ENCODE data around the gene NRXN3.

The NRXN3 gene

DNA sequence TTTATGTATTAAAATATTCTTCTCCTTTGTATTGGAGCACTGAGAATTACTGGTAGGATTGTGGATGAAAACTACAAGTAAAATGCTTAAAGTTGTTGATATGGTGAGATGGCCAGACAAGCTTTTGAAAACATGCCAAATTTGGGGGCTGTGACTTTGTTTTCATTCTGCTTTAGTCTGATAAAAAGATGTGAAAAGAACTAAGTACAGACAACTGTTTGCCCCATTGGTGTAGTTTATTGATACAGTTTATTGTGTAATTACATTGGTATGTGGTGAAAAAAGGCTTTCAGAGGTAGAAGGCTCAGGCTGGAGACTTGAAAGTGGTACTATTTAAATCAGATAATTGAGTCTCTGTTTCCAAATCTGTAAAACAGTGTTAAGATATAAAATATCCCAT, 1294.3 kb downstream of the NRXN3 start:
- DNase-seq = no peak

GRCh38 chr14:79465651-79466050, 1295.5 kb downstream of the NRXN3 start:
- no peak for DNase-seq

DNA sequence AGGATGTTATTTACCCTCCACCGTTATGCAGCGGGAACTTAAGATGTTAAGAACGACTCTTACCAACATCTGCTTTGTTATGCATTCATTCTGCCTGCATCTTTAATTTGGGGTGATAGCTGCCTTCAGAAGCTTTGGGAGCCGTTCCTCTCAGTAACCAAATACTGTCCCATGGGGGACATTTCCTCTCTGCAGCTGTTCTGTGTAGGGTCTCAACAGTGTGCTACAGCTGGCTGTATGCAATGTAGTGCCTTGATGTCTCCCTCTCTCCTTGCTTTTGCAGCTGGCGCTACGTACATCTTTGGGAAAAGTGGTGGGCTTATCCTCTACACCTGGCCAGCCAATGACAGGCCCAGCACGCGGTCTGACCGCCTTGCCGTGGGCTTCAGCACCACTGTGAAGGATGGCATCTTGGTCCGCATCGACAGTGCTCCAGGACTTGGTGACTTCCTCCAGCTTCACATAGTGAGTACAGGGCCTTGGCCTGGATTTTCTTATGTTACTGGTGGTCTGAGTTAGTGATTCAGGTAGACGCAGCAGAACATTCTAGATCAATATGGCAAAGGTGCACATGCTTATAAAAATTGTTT, 1296.9 kb downstream of the NRXN3 start:
- DNase-seq = no peak

GRCh38 chr14:79467835-79468234, 1297.7 kb downstream of the NRXN3 start:
- DNase-seq = no peak

- DNase-seq = no peak
Measured at GRCh38 chr14:79468486-79468885, 1298.3 kb downstream of the NRXN3 start.

- no peak for DNase-seq
Measured at GRCh38 chr14:79473651-79474050, 1303.5 kb downstream of the NRXN3 start.

GRCh38 chr14:79475887-79476532, 1305.8 kb downstream of the NRXN3 start:
- no peak for DNase-seq

DNA sequence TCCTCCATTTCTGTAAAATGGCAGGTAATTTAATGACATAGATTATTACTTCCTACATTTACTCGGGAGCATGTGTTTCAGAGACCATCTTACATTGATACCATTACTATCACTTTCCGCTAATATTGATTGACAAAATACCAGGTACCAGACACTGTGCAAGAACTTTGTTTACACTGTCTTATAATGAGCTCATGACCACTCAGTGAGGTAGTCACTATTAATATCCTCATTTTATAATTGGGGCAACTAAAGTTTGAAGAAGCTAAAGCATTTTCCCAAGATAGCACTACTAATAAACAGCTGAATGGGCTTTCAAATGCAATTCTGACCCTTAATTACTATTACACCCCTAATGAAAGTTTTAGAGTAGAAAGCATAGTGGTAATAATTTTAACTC, 1306.4 kb downstream of the NRXN3 start:
- DNase-seq = no peak

DNA sequence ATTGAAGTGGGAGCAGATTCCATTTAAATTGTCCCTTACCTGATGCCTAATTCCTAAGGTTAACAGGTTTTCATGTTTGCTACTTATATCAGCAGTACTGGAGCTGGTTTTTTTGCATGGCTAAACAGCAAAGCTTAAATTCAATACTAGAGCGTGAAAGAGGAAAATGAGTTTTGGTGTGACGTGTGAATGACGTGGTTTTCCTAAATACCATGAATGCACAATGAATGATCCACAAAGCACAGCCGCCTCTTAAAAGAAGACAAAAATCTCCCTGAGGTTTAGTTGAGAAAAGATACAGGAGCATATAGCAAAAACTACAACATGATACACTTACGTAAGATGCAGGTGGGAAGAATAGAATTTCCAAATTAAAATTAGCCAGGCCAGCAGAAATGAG, 1310.0 kb downstream of the NRXN3 start:
- DNase-seq = no peak

DNA sequence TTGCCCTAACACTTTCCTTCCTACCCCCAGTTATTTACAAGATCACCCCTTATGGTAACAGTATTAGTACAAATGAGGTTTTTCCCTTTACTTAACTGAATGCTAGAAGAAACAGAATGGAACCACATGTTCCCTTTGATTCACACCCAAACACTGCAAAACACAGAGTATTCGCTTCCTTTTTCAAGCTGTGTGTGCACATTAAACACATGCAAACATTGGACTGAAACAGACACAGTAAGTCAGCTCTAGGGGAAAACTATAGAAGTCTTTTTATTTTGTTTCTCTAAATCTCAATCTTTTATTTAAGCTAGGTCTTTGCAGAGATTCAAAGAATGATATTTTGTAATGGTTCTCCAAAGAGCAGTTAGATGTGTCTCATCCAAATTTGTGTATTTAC, 1312.7 kb downstream of the NRXN3 start:
- DNase-seq = no peak

GRCh38 chr14:79483477-79484388, 1313.6 kb downstream of the NRXN3 start:
- DNase-seq = no peak

GRCh38 chr14:79487632-79488031, 1317.5 kb downstream of the NRXN3 start:
- no peak for DNase-seq

GRCh38 chr14:79491161-79491560, 1321.0 kb downstream of the NRXN3 start:
- no peak for DNase-seq

DNA sequence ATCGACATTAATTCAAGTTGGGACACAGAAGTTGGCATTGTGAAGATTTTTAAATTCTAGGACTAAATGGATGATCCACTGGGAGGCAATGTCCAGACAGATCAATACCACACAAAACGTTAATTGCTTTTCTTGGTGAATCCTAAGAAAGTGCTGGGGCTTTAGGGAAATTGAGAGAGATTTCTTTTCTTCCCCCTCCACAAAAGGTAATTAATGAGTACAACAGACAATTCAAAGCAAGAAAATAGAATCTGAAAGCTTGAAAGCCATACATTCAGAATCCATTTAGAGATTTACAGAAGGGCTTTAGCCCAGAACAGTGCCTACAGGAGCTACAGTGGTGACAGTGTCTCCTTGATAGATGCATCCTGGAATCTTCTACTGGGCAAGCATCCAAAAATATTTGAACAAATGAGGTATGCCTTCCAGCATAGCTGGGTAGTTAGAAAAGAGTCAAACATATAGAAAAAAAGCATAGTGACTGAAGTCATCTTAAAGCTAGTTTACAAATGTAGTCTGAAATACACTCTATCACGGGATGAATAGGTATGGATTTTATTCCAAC, 1323.0 kb downstream of the NRXN3 start:
- DNase-seq = no peak

DNA sequence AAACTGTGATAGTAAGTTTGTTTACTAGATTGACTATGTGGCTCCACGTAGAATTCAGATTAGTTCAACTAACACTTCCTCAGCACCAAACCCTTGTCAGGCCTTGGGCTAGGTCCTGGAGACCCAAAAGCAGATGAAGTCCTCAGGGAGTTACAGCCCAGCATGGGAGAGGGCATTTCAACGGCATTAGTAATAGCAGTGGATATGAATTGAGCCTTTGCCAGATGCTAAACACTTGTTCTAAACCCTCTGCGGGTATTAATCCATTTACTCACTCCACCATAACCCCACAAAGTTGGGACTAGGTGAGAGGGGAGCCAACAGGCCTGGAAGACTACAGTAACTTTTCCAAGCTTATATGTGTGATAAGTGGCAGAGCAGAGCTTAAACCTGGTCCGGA, 1326.5 kb downstream of the NRXN3 start:
- no peak for DNase-seq

DNA sequence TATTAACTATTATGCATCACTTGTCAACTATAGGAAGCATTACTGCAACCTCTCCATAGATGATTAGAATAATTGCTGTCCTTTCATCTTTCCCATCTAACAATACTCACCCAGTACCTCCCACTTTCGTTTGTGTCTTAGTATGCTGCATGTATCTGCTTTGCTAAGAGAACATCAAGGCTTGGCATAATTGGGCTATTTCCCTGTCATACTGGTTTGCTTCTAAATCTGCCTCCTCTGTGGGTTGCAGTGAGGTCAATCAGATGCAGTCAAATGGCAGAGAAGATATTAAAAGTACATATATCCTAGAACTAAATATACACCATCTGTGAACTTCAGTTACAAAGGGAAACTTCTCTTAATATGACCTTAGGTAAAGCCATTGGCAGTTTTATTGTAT, 1330.3 kb downstream of the NRXN3 start:
- no peak for DNase-seq

DNA sequence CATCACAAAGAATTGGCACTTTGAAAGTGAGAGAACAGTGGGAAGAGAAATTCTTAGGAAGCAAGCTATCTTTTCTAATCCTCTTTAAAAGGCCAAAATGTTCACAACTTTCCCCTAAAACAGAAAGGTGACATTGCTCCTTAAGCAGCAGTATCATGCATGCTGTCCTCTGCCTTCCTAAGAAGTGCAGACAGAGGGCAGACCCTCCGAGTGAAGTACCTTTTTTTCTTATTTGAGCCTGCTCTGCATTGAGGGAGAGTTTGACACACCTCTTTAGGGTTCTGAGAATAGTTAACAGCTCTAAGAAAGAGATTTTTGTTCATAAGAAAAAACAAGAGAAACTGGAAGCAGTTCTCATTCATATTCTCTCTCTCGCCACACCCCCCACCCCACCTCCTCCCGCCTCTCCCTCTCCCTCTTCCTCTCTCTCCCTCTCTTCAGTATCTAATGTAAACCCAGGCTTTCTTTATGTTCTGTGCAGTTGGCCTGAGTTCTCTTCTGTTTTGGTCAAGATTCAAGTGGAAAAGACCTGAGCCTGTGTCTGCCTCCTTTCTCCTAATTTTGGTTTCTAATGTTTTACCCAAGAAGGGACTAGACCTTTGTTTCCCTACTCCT, 1332.1 kb downstream of the NRXN3 start:
- DNase-seq = no peak

- DNase-seq = no peak
Measured at GRCh38 chr14:79502751-79503148, 1332.6 kb downstream of the NRXN3 start.

DNA sequence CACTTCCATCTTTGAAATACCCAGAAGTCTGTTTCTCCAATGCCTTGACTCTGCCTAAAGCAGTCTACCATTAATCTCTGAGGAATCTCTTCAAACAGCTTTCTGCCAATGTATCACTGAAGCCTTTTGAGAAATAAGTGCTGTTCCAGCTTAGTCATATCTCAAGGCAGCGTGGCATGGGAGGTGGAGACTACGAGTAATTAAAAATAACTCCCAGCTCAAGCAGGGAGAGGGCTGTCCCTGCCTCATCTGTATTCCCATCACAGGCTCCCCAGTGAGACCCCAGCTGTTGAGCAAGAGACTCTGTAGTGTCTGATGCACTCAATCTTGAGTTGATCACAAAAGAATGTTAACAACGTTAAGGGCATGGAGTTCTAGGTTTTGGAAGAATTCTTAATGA, 1340.5 kb downstream of the NRXN3 start:
- DNase-seq = no peak

DNA sequence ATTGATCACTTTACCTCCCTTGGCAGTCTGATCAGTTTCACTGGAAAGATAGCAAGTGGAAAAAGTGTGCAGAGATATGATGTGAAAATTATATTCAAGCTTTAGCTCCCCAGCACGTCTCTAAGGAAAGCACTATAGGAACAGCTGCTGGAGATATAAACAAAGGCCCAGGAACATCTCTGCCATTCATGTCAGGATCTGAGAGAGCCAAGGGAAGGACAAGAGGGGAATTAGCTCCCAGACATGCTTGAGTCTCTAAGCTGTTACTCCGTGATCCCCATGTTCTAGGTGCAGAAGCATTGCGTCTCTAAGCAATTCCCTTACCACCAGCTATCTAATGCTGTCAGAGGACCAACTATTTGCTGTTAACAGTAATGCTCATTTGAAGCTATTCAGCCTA, 1341.0 kb downstream of the NRXN3 start:
- DNase-seq = no peak

DNA sequence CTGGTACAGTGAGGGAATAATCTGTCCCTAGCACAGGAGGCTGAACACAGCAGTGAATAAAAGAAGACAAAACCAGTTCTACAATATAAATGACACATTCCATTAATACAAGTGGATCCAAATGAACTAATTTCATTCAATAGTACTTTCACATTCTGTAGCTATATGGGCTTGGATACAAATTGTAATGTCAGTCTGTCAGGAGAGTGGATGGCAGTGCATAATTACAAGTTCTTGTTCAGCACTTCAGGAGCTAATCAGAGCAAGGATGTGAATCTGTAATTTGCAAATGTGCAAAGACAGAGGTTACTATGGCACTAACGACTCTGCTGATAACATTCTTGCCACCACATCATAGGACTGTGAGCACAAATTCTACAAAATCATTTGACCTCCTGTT, 1343.3 kb downstream of the NRXN3 start:
- DNase-seq = no peak

DNA sequence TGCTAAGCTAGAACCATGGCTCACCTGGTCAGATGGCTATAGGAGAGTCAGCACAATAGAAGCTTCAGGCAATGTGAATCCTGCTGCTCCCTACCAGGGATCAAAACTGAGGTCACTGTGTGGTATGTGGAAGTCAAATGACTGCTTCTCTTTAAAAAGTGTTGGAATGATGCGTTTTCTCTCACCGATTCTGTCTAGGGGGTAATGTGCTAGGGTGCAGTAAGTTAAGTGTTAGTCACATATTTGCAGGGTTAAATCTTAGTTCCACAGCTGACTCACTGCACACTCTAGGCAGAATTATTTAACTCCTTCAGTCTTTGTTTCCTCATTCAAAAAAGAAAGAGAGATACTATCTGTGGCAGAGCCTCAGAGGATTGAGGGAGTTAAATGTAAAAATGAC, 1344.5 kb downstream of the NRXN3 start:
- DNase-seq = no peak

- DNase-seq = no peak
Measured at GRCh38 chr14:79515158-79515557, 1345.0 kb downstream of the NRXN3 start.
